ENCODE results near the gene DIAPH1.
"Not testable (repeated sequence)": the region's sequence is repeated elsewhere in the genome, so short reads cannot be mapped to it uniquely, and the experiment has no call there.

Gene DIAPH1

DNA sequence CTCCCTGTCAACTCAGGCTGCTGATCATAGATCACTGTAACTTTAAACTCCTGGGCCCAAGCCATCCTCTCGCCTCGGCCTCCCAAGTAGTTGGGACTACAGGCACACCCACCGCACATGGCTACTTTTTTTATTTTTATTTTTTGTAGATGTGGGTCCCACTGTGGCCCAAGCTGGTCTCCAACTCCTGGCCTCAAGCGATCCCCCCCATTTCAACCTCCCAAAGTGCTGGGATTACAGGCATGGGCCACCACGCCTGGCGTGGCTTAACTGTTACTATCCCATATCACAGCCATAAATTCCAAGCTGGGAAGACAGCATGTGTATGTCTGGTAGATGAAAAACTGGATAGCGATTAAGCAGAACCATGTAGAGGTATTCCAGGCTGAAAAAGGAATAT is 16.8 kb upstream of the DIAPH1 start:
- peak overlapping the region; percentile 87 for H3K4me3 ChIP-seq (ENCODE audit: low read length)
- TF ChIP-seq ZNF274 (IDR thresholded peaks at IDR 0.05; ENCODE audit: low read depth, low read length) = no peak

DNA sequence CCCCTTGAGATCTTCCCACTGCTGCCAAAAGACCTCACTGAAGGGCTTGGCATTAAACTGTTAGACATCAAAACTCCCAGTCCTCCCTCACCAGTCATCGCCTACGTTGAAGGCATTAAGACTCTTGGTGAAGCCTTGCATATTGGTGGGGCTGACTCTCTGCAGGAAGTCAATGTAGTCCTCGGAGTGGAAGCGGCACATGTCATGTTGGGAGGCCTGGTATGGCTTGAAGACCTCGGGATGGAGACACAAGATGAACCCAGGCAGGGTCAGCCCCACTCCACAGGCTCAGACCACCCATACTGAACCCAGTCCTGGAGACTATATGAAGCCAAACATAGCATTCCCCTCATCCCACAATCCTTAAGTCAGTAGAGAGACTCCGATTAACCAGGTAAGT is 15.9 kb upstream of the DIAPH1 start:
- TF ChIP-seq ZNF274 (IDR thresholded peaks at IDR 0.05; ENCODE audit: low read depth, low read length) = no peak
- peak overlapping the region; percentile 20; the same call in 1 of the 2 replicates for H3K4me3 ChIP-seq (ENCODE audit: low read length)

DNA sequence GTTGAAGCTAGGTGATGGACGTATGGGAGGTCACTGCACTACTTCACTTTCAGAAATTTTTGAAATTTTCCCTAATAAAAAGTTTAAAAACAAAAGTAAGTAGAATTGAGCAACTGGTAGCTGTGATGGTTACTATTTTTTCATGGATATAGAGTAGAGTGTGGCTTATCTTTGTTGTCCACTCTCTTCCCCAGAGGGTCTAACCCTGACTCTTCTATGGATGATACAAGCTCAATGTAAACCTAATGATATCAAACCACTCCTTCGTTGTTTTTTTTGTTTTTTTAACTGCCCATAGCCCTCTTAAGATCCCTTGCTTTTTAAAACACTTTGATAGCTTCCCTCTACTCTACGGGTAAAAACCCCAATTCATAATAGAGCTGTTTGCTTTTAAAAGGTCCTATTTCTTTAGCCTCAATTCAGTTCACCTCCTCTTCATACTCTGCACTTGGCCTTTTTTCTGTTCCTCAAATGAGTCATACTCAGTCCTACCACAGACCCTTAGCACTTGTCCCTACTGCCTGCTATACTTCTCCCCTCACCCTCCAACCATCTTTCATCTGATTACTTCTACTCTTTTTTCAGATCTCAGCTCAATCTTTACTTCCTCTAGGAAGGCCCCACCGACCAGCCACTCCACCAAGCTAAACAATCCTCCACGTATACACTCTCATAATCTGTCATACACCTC is 15.2 kb upstream of the DIAPH1 start:
- H3K4me3 ChIP-seq (ENCODE audit: low read length) = no peak overlapping the region
- TF ChIP-seq ZNF274 (IDR thresholded peaks at IDR 0.05; ENCODE audit: low read depth, low read length) = no peak

DNA sequence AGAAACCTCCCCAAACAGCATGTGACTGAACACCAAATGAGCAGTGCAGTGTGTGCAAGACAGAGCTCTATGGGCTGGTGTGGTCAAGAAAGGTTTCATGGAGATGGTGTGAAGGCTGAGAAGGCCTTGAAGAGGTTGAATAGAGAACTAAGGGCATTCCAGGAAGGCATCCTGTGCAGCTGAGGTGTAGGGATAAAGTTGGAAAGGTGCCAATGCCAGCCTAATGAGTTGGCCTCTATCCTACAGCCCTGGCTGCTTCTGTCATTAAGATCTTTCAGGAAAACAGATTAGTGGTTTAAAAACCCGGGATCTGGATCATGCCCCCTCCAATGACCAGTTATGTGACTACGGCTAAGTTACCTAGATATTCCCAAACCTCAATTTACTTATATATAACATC is 13.8 kb upstream of the DIAPH1 start:
- TF ChIP-seq ZNF274 (IDR thresholded peaks at IDR 0.05; ENCODE audit: low read depth, low read length) = no peak
- H3K4me3 ChIP-seq (ENCODE audit: low read length) = no peak overlapping the region

DNA sequence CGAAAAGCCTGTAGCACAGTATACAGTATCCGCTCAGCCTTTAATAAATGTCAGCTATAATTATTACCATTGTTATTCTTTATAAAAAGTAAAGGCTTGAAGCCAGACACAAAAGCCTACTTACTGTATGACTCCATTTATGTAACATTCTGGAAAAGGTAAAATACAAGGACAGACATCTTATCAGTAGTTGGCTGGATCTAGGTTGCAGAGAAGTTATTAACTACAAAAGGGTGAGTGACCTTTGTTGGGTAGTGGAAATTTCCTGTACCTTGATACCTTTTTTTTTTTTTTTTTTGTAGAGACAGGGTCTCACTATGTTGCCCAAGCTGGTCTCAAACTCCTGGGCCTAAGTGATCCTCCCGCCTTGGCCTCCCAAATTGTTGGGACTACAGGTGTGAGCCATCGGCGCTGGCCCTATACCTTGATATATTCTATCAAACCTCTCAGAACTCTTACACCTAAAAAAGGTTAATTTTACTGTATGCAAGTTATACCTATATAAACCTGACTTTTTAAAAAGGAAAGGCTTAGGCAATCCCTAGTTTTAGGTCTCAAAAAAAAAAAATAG is 11.9 kb upstream of the DIAPH1 start:
- no peak overlapping the region for H3K4me3 ChIP-seq (ENCODE audit: low read length)
- TF ChIP-seq ZNF274 (IDR thresholded peaks at IDR 0.05; ENCODE audit: low read depth, low read length) = no peak

DNA sequence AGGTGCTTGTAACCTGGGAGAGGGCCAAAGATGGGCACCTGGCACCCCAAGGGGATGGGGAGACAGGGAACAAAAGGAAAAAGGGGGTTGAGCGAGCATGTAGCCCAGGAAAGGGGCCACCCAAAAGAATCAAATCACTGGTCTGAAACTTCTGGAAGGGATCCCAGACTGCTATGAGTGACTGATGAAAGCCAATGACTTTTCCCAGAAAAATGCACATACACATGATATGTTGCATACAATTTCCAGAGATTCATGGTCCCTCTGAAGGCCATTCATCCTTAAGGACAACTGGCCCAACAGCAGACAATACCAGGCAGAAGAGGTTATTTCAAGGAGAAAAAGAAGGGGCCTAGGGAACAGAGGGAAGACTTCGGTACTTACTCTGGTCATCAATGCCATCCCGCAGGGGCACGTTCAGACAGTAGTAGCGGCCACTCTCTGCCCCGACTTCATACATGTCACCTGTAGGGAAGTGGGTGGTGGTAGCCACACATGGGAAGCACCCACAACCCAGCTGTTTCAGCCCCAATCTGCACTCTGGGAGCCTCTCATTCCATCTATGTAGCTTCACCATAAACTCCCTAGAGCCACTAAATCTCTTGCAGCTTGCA is 9.5 kb upstream of the DIAPH1 start:
- TF ChIP-seq ZNF274 (IDR thresholded peaks at IDR 0.05; ENCODE audit: low read depth, low read length) = no peak
- H3K4me3 ChIP-seq (ENCODE audit: low read length) = no peak overlapping the region

DNA sequence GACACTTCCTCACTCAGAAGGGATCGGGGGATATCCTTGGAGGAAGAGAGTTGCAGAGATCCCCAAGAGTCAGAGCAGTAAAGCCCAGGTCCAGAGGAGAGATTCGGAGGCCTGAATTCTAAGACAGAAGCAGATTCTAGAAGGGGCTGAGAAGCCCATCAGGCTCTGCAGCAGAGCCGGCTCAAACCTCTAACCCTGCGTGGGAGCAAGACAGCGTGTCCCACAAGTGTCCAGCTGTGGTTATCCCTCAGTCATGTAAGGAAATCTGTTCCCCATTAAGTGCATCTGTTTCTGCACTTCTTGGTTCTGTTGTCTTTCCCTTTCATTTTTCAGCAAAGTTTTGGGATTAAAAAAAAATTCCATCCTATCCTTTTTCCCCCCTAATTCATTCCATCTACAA is 4.8 kb upstream of the DIAPH1 start:
- H3K4me3 ChIP-seq (ENCODE audit: low read length) = no peak overlapping the region
- no peak for TF ChIP-seq ZNF274 (IDR thresholded peaks at IDR 0.05; ENCODE audit: low read depth, low read length)

DNA sequence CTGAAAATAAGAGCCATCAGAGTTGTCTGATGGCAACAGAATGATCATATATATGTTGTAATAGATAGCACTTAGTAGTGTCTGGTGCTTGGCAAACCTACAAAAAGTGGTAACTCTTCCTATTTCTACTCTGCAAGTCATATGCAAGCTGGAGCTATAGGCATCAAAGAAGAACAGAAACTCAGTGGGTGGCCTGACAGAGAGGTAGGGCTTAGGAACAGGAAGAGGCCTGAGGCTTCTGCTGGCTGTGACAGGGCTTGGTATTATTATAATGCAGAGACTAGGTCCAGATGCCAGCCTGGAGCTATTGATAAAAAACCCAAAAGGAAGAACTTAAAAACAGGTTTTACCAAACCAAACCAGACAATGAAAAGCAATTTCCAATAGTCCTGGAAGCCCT is 4.4 kb upstream of the DIAPH1 start:
- no peak for TF ChIP-seq ZNF274 (IDR thresholded peaks at IDR 0.05; ENCODE audit: low read depth, low read length)
- no peak overlapping the region for H3K4me3 ChIP-seq (ENCODE audit: low read length)

DNA sequence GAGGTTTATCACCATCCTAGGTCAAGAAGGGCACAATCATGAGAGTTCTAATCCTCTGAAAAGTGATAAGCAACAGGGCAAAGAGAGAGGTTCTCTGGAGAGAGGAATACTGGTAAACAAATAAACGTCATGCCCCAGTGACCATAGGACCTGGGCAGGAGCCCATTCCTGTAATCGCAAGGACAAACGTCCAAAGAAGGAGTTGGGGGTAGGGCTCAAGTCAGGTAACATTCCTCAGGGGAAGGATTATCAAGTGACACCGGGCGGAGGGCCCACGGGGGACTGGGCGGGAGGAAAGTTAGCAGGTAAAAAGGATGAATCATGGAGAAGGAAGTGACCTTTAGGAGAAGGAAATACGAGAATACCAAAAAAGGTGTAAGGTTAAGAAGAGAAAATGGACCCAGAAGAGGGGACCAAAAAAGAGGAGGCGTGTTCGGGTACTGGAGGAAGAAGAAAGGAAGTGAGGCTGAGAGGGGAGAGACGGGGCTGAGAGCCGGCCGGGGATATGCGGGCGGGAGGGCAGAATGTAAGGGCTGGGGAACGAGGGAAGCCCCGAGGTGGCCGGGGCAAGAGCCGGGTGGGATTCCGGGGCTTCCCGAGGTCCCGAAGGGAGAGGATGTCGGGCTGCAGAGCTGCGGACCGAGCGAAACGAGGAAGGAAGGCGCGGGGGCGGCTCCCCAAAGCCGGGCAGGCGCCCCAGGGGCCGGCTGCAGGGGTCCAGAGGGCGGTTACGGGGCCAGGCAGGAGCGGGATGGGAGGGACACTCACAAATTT is 583 bp downstream of the DIAPH1 start:
- peak overlapping the region; percentile 87 for H3K4me3 ChIP-seq (ENCODE audit: low read length)
- no peak for TF ChIP-seq ZNF274 (IDR thresholded peaks at IDR 0.05; ENCODE audit: low read depth, low read length)

DNA sequence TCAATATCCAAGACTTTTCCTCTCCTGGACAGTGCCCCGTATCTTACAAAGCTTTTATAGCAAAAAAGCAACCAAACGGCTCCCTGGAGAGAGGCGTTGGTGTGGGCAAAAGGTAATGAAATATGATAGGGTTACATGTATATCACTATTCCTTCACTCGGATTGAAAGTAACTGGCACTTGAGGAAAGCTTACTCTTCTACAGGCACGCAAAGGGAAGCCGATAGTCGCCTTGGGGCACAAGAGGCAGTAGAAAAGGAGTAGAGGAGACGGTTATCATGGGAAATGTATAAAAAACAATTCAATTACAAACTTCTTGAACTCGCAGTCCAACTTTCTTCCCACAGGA is 1.1 kb downstream of the DIAPH1 start:
- peak overlapping the region; percentile 87 for H3K4me3 ChIP-seq (ENCODE audit: low read length)
- TF ChIP-seq ZNF274 (IDR thresholded peaks at IDR 0.05; ENCODE audit: low read depth, low read length) = no peak

DNA sequence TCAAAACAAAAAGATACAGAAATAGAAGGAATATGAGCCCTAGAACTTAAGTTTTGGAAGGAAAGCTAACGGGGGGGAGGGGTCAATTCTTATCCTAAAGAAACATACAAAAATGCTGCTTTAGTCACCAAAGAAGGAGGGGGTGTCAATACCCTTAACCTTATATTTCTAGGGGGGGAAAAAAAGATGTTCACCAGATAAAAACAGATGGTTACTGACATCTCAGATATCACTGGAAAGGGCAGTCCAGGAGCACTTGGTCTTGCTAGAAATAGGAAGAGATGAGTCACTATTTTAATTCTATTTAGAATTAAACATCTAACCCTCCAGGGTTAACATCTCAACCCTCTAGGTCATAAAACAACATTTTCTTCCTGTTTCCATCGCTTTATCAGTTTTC is 1.7 kb downstream of the DIAPH1 start:
- no peak for TF ChIP-seq ZNF274 (IDR thresholded peaks at IDR 0.05; ENCODE audit: low read depth, low read length)
- H3K4me3 ChIP-seq (ENCODE audit: low read length) = peak overlapping the region; percentile 87; the same call in 1 of the 2 replicates

DNA sequence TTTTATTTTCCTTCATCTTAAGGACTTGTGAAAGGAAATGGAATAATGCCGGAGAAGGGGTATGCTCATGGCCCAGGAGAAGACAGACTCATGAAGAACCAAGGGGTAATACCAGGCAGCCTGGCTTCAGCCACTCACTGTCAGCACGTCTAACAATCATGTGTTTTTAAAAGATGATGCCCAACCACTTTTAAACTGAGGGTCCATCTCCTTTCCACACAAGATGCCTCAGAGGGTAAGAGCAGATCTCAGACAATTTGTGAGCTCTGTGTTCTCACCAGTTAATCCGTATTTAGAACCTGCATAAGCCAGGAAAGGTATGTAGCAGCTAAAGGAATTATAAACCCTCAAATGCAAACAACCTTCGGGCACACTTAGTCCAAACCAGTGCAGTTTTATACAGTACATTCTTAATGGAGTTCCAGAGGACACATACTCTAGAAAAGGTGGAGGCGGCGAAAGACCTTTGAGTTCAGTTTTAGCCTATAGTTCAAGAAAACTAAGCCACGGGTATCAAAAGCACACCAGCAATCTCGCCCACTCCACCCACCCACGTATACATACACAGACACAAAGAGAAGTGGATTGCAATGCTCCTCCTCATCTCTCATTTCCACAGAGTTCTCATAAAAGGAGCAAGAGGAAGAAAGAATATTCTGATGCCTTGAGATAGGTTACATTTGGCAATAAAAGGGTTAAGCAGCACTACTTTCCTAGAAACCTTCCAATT is 2.6 kb downstream of the DIAPH1 start:
- no peak for TF ChIP-seq ZNF274 (IDR thresholded peaks at IDR 0.05; ENCODE audit: low read depth, low read length)

DNA sequence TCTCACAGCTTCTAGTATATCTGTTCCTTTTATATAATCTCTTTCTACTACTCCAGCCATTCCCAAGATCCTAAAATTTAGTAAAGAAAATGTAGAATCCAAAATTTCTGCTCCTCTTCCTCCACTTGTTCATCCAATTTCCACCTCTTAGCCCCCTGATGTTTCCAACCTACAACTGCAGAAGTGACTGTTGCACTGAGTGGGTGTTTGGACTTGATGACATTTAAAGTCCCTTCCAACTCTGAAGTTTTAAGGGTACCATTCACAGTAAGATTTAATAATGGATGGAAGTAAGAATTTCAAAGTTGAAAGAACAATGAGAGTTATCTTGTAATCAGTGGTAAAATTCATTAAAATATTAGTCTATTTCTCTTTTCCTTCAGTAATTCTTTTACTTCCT is 5.5 kb downstream of the DIAPH1 start:
- no peak overlapping the region for H3K4me3 ChIP-seq (ENCODE audit: low read length)
- no peak for TF ChIP-seq ZNF274 (IDR thresholded peaks at IDR 0.05; ENCODE audit: low read depth, low read length)

More for the DNA sequence above, 2.6 kb downstream of the DIAPH1 start:
- peak overlapping the region; percentile 87 for H3K4me3 ChIP-seq (ENCODE audit: low read length)

DNA sequence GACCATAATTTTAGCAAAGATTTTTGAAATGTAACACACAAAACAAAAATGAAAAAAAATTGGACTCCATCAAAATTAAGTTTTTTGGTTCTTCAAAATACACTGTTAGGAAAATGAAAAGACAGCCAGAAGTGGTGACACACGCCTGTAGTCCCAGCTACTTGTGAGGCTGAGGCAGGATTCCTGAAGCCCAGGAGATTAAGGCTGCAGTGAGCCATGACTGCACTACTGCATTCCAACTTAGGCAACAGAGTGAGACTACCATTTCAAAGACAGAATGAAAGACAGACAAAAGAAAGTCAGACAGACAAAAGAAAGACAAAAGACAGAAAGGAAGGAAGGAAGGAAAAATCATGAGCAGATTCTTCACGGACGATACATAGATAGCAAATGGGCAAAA is 7.5 kb downstream of the DIAPH1 start:
- no peak overlapping the region for H3K4me3 ChIP-seq (ENCODE audit: low read length)
- no peak for TF ChIP-seq ZNF274 (IDR thresholded peaks at IDR 0.05; ENCODE audit: low read depth, low read length)

DNA sequence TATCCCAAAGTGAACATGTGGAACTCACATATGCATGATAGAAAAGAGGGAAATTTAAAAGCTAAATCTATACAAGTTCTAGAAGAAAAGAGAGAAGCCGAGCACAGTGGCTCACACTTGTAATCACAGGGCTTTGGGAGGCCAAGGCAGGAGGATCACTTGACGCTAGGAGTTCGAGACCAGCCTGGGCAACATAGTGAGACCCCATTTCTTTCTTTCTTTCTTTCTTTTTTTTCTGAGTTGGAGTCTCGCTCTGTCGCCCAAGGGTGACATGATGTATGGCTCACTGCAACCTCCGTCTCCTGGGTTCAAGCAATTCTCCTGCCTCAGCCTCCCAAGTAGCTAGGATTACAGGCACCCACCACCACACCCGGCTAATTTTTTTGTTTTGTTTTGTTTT is 8.9 kb downstream of the DIAPH1 start:
- H3K4me3 ChIP-seq (ENCODE audit: low read length) = not testable (repeated sequence)

Data from GM08714 (cell line).